Measurements from ENCODE around the gene CIRBP.

The CIRBP gene

GRCh38 chr19:1270213-1270853 lies 1.2 kb downstream of the CIRBP start:
- peak in 1 of 2 donors; percentile 32 for DNase-seq

GRCh38 chr19:1270854-1271527 lies 1.9 kb downstream of the CIRBP start:
- DNase-seq: no peak

GRCh38 chr19:1271528-1272422 lies 2.6 kb downstream of the CIRBP start:
- DNase-seq: no peak

- no peak for DNase-seq
Observed at GRCh38 chr19:1272423-1273262, 3.5 kb downstream of the CIRBP start.

- peak; percentile 41 to 53 for DNase-seq
Observed at GRCh38 chr19:1273263-1274041, 4.3 kb downstream of the CIRBP start.

- DNase-seq: no peak
Observed at GRCh38 chr19:1274081-1274851, 5.1 kb downstream of the CIRBP start.

- no peak for DNase-seq
Observed at GRCh38 chr19:1274852-1275259, 5.7 kb downstream of the CIRBP start.

GRCh38 chr19:1275260-1275975 lies 6.3 kb downstream of the CIRBP start, which contains the start of gene FAM174C:
Gene FAM174C, plus strand, starts transcription at chr19:1275530. Its CDS starts 20 bp downstream, at chr19:1275550.
- peak; percentile 94 to 95 for DNase-seq

- no peak for DNase-seq
Observed at GRCh38 chr19:1275976-1276627, 7.0 kb downstream of the CIRBP start.

- no peak for DNase-seq
Observed at GRCh38 chr19:1276628-1277022, 7.5 kb downstream of the CIRBP start.

GRCh38 chr19:1277061-1277460 lies 7.9 kb downstream of the CIRBP start:
- no peak for DNase-seq

- no peak for DNase-seq
Observed at GRCh38 chr19:1278074-1278473, 8.9 kb downstream of the CIRBP start.

GRCh38 chr19:1278713-1279660 lies 9.9 kb downstream of the CIRBP start:
- DNase-seq: no peak

GRCh38 chr19:1279782-1280341 lies 10.7 kb downstream of the CIRBP start:
- peak; percentile 62 to 94 for DNase-seq

- DNase-seq: no peak
Observed at GRCh38 chr19:1280636-1281568, 11.8 kb downstream of the CIRBP start.

- DNase-seq: no peak
Observed at GRCh38 chr19:1281569-1282287, 12.6 kb downstream of the CIRBP start.

All from inflammatory macrophage treated with lipopolysaccharide for 1 hour (primary cell).